Choroid plexus epithelial cell (primary cell): ENCODE results near the gene PMFBP1.
A peak's percentile ranks its signal among the peaks of the same experiment; 100 is the strongest.

ENCODE experiments used
- DNase-seq: peaks from one replicate; pipeline ENCODE4 v3.0.0-alpha.2; 2010; ENCODE audit warnings: low read depth
- H3K4me3 ChIP-seq: 2 replicates; pipeline ENCODE4 v1.5.1; 2011; ENCODE audit warnings: low read depth, mild to moderate bottlenecking, control low read depth, low read length, moderate library complexity
- TF ChIP-seq, protein P1 (sequence below): conservative IDR thresholded peaks from 2 replicates; pipeline ENCODE4 v1.5.1; 2011; ENCODE audit warnings: low read depth, mild to moderate bottlenecking, control low read depth, inconsistent platforms, low read length, moderate library complexity

PMFBP1 gene

DNA sequence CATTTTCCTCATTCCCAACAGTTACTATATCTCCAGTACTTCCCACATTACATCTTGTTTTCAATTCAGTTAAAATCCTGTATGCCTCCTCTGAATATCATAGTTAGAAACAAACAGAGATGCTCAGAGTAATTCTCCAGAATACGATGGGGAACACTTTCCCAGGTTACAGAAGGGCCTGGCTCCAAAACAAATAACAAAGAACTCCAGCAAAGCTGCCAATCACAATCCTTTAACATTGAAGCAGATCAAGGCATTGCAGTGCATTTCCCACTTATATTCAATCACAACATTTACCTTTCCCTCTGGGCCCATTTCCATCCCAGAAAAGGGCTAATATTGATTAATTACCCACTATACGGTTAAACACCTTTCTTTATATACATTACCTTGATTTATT is 29.4 kb upstream of the PMFBP1 start:
- TF ChIP-seq, protein P1, sequence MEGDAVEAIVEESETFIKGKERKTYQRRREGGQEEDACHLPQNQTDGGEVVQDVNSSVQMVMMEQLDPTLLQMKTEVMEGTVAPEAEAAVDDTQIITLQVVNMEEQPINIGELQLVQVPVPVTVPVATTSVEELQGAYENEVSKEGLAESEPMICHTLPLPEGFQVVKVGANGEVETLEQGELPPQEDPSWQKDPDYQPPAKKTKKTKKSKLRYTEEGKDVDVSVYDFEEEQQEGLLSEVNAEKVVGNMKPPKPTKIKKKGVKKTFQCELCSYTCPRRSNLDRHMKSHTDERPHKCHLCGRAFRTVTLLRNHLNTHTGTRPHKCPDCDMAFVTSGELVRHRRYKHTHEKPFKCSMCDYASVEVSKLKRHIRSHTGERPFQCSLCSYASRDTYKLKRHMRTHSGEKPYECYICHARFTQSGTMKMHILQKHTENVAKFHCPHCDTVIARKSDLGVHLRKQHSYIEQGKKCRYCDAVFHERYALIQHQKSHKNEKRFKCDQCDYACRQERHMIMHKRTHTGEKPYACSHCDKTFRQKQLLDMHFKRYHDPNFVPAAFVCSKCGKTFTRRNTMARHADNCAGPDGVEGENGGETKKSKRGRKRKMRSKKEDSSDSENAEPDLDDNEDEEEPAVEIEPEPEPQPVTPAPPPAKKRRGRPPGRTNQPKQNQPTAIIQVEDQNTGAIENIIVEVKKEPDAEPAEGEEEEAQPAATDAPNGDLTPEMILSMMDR, result no peak
- DNase-seq, result no peak
- no peak overlapping the region for H3K4me3 ChIP-seq

DNA sequence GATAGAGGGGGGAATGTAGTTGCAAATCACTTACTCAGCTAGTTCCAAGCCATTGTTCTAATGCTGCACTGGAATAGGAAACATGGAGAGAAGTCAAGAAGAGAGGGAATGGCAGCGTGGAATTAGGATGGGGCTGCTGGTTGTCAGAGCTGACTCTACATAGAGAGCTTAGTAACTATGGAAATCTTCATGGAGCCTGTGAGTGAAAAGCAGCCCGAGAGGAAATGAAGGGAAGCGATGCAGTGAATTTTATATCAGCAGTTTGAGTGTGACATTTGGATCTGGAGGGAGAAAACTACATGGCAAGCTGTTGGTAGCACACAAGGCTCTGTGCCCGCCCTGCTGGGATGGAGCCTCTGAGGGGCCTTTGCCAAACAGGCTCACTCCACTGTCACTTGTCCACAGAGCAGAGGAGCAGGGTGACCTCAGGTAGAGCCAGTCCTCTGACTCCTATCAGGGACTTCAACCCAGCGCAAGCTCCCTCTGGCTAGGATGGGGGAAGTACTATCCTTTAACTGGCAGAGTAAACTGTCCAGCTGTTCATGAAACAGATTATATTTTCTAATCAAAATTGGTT is 27.9 kb upstream of the PMFBP1 start:
- no peak for DNase-seq
- TF ChIP-seq, protein P1, result no peak
- no peak overlapping the region for H3K4me3 ChIP-seq

DNA sequence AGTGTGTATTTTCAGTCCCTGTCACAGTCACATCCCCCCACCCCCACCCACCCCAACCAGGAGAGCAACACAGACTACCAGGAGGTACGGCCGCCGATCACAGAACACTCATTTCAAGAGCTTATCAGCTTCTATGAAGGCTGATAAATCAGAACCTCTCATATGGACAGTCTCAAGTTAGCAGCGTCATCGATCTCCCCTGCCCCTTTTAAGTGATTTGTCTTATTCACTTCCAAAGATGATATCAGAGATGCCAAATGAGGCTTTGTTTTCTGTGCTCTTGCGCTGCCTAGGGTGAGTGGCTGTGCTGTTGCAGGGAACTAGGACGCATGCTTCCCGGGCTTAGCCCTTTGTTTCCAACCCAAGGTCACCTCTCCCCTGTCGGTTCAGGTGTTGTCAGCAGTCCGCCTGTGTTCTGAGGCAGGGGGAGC is 26.8 kb upstream of the PMFBP1 start:
- no peak overlapping the region for H3K4me3 ChIP-seq
- no peak for DNase-seq
- TF ChIP-seq, protein P1, result no peak

DNA sequence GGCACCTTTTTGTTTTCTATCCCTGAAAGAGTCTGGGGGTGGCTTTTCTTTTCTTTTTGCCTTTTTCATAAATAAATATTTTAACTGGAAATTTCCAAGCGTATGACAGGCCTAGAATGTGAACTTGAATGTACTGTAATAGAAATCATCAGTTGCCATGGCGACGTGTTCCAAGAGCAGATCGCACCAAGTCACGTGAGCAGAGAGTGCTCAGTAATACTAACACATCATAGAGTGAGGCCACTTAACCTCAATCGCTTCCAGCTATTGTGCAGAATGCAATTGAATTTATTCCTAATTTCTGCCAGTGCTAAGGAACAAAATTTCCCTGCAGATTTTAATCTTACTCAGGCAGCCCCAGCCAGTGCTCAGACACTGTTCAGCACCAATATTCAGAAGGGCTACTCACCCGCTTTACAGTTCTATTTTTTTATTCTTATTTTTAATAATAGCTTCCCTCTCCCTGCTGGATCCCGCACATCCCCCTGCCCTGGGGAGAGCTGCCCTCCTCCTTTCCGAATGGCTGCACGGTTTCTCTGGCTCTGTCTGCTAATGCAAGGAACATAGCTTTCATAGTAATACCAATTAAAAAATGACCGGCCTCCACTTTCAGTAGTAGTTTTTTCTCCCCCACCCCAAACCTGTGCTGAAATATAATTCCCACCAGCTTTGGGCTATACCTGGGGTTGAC is 26.2 kb upstream of the PMFBP1 start:
- TF ChIP-seq, protein P1, result no peak
- no peak overlapping the region for H3K4me3 ChIP-seq
- peak; percentile 98 for DNase-seq

DNA sequence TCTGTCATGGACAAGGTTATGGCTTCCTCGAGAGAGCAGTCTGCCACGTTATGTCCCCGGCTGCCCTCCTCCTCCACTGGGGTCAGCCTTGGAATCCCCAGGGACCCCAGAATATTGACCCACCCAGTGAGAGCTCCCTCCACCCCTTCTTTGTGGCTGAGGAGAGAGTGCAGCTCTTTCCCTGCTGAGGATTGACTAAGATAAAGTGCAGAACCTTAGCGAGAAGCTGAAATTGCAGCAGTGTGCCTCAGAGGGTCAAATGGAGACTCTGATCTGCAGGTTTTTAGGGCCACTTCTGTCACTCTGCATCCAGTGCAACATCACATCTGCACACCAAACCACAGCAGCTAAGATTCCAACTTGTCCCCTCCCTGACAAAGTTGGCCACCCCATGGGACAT is 25.6 kb upstream of the PMFBP1 start:
- peak; percentile 7 for DNase-seq
- no peak overlapping the region for H3K4me3 ChIP-seq
- TF ChIP-seq, protein P1, result no peak

DNA sequence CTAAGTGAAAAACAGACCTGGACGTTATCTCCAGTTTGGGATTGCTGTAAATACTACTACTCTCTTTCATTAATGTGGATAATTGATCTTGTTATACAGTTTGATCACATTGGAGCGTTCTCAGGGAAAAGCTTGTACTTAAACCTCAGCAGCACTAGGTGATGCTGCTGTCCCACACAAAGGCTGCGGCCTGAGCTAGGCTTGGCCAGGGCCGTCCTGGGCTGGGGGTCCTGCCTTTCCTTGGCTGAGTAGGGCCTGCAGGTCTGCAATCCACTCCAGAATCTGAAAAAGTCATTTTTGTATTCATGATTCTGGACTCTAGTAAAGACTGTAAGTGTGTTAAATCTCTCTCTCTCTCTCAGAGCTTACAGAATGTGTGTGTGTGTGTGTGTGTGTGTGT is 23.7 kb upstream of the PMFBP1 start:
- no peak overlapping the region for H3K4me3 ChIP-seq

More for the DNA sequence above, 23.7 kb upstream of the PMFBP1 start:
- DNase-seq, result peak; percentile 13
- TF ChIP-seq, protein P1, result peak; percentile 39
